ENCODE data around the gene ARFIP1.

DNA sequence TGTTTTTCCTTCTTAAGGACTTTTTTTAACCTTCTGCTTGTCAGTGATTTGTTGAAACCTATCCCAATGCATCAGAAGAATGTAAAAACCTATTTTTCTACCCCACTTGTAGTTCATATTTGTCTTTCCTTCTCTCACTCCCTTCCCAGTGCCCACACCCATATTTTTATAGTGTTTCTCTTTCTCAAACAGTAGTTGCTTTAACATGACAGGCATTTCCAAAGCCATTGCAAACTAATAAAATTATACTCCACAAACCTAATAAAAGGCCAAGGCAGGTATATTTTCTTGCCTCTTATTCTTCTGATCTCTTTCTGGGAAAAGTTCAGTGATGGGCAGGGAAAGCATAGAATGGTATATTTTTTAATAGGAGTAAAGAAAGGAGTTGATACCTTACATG is 120.6 kb downstream of the ARFIP1 start:
- TF ChIP-seq, protein P1, sequence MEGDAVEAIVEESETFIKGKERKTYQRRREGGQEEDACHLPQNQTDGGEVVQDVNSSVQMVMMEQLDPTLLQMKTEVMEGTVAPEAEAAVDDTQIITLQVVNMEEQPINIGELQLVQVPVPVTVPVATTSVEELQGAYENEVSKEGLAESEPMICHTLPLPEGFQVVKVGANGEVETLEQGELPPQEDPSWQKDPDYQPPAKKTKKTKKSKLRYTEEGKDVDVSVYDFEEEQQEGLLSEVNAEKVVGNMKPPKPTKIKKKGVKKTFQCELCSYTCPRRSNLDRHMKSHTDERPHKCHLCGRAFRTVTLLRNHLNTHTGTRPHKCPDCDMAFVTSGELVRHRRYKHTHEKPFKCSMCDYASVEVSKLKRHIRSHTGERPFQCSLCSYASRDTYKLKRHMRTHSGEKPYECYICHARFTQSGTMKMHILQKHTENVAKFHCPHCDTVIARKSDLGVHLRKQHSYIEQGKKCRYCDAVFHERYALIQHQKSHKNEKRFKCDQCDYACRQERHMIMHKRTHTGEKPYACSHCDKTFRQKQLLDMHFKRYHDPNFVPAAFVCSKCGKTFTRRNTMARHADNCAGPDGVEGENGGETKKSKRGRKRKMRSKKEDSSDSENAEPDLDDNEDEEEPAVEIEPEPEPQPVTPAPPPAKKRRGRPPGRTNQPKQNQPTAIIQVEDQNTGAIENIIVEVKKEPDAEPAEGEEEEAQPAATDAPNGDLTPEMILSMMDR (IDR thresholded peaks at IDR 0.05), result no peak
- no peak for TF ChIP-seq EZH2 (IDR thresholded peaks at IDR 0.05; ENCODE audit: borderline replicate concordance, insufficient read depth, low read depth, low read length, poor library complexity, severe bottlenecking)
